GM03348 (cell line): ENCODE data around the gene CLDN18.

Source experiments
- DNase-seq: peaks from one replicate; pipeline ENCODE4 v3.0.0; 2012; ENCODE audit warnings: low spot score

CLDN18 gene

DNA sequence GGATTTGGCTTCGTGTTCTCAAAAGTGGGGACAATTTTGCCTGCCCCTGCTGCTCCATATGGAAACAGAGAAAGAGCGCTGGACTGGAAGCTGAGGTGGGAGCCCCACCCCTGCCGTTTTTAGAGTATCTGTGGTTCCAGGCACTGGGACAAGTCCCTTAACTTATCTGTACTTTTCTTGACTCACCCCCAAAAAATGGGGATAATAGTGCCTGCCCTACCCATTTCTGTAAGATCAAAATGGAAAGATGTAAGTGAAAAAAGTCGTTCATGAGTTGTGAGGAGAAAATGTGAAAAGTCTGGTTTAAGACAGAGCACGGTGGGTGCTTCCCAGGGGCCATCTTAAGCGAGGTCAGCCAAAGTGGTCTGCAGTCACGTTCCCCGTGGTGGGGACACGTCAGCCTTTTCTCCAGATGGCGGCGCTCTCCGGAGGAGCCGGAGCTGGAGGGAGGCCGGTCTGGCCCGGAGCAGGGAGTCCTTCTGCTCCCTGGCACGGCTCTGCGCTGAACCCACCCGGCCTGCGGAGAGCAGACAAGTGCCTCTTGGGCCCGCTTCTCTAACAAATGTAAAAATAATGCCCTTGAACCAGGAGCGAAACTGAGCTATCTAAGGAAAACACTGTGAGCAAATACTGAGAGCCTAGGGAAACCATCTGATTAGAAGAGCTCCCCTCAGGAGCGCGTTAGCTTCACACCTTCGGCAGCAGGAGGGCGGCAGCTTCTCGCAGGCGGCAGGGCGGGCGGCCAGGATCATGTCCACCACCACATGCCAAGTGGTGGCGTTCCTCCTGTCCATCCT lies at the start of gene CLDN18:
CLDN18 (plus strand) TSS at position 690 of the 797 bp plus-strand sequence; CDS start at position 751, 61 bp downstream.
- no peak for DNase-seq

DNA sequence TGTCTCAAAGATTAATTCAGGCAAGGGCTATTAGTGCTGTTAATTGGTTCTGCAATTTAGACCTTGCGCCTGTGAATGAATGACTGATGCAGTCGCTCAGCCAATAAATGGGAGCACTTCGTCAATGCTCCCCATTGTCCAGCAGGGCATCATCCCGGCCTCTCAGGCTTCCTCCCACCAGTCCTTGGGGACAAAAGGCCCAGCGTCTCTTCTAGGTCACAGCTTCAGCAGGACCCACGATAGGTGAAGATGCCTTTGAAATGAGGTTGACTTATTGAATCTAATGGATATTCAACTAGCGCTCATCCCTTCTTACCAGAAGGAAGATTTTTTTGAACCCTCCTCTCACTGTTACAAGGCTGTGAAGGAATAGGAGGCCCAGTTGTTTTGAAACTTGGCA lies 47.7 kb upstream of the CLDN18 start:
- DNase-seq, result no peak

DNA sequence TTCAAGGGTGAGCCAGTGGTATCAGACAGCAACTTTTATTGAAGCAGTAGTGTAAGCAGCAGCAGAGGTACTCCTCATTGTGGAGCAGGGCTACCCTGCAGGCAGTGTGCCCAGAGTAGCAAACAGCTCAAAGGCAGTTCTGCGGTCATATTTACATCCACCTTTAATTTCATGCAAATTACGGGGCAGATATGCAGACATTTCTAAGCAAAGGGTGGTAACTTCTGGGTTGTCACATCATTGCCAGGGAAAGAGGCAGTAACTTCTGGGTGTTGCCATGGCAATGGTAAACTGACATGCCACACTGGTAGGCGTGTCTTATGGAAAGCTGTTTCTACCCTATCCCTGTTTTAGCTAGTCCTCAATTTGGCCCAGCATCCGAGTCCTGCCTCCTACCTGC lies 46.5 kb upstream of the CLDN18 start:
- DNase-seq, result no peak

- peak; percentile 79 for DNase-seq
These were observed 38.8 kb upstream of the CLDN18 start for GRCh38 chr3:137970914-137971831.

DNA sequence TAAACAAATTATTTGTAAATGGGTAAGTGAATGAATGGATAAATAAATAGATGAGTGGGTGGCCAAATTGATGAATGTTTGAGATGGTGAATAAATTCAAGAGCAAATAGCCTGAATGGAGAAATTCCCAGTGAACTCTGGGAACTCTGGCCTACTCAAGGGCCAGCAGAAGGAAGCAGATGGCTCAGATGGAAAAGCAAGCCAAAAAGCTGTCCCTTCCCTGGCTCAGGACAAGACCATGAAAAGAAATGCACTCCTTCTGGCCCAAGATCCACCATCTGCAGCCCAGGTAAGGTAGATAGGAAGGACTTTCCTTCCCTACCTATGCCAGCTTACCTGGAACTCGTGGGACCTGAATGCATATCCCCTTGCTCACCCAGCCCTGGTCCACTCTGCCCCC lies 37.6 kb upstream of the CLDN18 start:
- no peak for DNase-seq

- no peak for DNase-seq
These were observed 31.6 kb upstream of the CLDN18 start for GRCh38 chr3:137978328-137978727.

GRCh38 chr3:137987723-137988122 lies 22.2 kb upstream of the CLDN18 start:
- no peak for DNase-seq

GRCh38 chr3:137988152-137988551 lies 21.8 kb upstream of the CLDN18 start:
- DNase-seq, result no peak

GRCh38 chr3:137988982-137989381 lies 21.0 kb upstream of the CLDN18 start:
- no peak for DNase-seq

DNA sequence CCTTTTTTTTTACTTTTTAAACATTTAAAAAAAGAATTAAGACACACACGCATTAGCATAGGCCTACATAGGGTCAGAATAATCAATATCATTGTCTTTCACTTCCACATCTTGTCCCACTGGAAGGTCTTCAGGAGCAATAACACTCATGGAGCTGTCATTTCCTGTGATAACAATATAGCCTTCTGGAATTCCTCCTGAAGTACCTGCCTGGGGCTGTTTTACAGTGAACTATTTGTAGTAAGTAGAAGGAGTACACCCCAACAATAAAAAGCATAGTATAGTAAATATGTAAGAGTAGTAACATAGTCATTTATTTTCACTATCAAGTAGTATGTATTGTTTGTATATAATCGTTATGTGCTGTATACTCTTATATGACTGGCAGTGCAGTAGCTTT lies 19.5 kb upstream of the CLDN18 start:
- DNase-seq, result no peak

DNA sequence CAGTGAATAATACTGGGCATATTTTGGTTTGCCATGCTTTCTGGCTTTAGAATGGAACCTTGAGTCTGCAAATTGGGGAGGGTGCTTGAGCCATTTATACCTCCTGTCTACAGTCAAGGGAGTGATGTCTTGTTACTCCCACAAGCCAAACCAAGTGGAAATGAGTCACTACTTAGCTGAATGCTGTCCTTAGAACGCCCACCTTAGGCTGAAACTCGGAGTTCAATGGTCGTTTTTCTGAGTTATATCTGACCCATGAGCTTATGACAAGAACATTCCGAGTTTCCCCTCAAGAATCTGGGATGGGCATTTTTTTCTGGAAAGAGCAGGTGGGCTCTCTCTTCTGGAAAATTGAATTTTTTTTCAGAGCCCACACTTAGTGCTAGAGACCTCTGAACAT lies 17.4 kb upstream of the CLDN18 start:
- DNase-seq, result no peak

GRCh38 chr3:137998121-137999042 lies 11.6 kb upstream of the CLDN18 start:
- no peak for DNase-seq

GRCh38 chr3:138003069-138003468 lies 6.9 kb upstream of the CLDN18 start:
- DNase-seq, result no peak

- no peak for DNase-seq
These were observed 4.3 kb upstream of the CLDN18 start for GRCh38 chr3:138005627-138006026.

GRCh38 chr3:138007898-138008297 lies 2.1 kb upstream of the CLDN18 start:
- no peak for DNase-seq

GRCh38 chr3:138010273-138010590 lies 267 bp downstream of the CLDN18 start:
- DNase-seq, result no peak

- no peak for DNase-seq
These were observed 1.8 kb downstream of the CLDN18 start for GRCh38 chr3:138011722-138012121.

DNA sequence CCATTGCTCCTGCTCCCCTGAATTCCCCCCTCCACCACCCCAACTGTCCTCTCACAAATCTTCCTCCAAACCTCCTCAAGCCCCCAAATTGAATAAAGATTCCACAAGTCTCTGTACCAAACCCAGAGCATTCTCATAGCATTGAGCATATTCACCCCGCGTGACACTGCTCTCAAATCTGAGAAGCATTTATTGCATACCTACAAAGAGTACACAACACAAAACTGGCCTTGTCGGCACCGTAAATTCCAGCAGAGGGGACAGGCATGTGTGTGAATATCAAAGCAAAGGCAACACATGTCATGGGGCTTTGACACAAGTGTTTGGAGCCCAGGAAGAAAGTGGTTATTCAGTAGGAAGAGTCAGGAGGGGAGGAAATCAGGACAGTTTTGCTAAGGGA lies 2.6 kb downstream of the CLDN18 start:
- DNase-seq, result no peak

DNA sequence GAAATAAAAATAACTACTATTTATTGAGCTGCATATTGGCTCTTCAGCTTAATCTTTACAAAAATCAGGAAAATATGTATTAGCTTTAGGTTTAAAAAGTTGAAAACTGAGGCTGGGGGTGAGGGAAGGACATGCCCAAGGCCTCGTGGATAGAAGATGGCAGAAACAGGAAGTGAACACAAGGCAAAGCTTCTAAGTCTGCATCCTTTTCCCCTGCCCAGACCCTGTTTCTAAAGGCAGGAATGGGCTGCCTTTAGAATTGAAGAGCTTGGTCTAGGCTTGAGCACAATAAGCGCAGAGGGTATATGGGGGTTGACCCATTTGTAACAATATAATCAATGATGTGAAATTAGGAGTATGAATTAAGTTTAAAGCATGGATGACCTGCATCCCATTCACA lies 6.1 kb downstream of the CLDN18 start:
- no peak for DNase-seq

GRCh38 chr3:138019281-138020069 lies 9.5 kb downstream of the CLDN18 start:
- DNase-seq, result no peak

GRCh38 chr3:138023754-138024153 lies 13.8 kb downstream of the CLDN18 start:
- DNase-seq, result no peak
